Cardiac muscle cell (in vitro differentiated cells and primary cell): ENCODE results near the gene HSD11B2. TPM values are rescaled to one million over a fixed set of nuclear protein-coding genes. Genes with fewer than 3 reads are reported as not detected.

ENCODE experiments used
- DNase-seq, 2 donors: peaks; one replicate each; pipeline versions ENCODE4 v3.0.0 to v3.0.0-alpha.2; 2010 to 2017; ENCODE audit warnings: low read depth in 1 of 2, low spot score in 1 of 2
- H3K27ac ChIP-seq: fragments of 200-600 bp; sonication (generic); 2 replicates; pipeline ENCODE4 v1.5.1; 2016
- H3K27me3 ChIP-seq: fragments of 200-600 bp; sonication (generic); 2 replicates; pipeline ENCODE4 v1.6.0; 2016; ENCODE audit warnings: control low read depth
- H3K36me3 ChIP-seq: fragments of 200-600 bp; sonication (generic); 2 replicates; pipeline ENCODE4 v1.5.1; 2016; ENCODE audit warnings: control low read depth
- H3K4me1 ChIP-seq: fragments of 200-600 bp; sonication (generic); 2 replicates; pipeline ENCODE4 v1.8.1; 2017; ENCODE audit warnings: low read depth, mild to moderate bottlenecking, mixed run types
- H3K4me3 ChIP-seq: fragments of 200-600 bp; sonication (generic); 2 replicates; pipeline ENCODE4 v1.5.1; 2016; ENCODE audit warnings: mild to moderate bottlenecking
- H3K9me3 ChIP-seq: fragments of 200-600 bp; sonication (generic); 2 replicates; pipeline ENCODE4 v1.5.1; 2017; ENCODE audit warnings: low read depth, mild to moderate bottlenecking, control low read depth
- polyA plus RNA-seq: library from polyadenylated mRNA; unstranded; fragments of >200 nt; fragmentation: Nextera tagmentation; extraction: Ambion mirVana; gene quantifications from 2 replicates; pipeline ENCODE4 v1.2.1, GENCODE V29; 2016
- total RNA-seq: library from RNA; depleted of rRNA; stranded (reverse); fragments of >200 nt; gene quantifications from 2 replicates; pipeline ENCODE4 v1.2.3, GENCODE V29; 2016
- TF ChIP-seq, protein P1 (sequence below): IDR thresholded peaks from 2 replicates; pipeline ENCODE4 v1.5.1; 2012; ENCODE audit warnings: low read depth, mild to moderate bottlenecking, low read length

Gene HSD11B2
- total and polyA plus RNA-seq, 2 experiments from 2014 or later, result 0.36 to 0.84 TPM

DNA sequence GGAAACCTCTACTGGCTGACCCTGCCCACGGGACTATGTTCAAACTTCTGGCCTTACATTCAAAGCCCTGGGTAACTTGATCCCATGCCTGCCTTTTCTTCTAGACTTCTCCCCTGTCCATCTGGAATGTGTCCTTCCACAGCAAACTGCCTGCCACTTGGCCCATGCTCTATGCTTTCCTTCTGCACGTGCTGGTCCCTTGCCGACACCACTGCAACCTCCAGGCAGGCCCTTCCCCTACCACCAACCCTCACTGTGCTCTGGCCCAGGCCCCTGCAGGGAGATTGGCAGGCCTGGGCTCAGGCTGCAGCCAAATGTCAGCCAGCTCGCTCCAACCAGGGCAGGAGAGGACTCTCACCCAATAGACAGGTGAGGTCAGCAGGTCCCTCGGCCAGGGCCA, 11.0 kb downstream of the HSD11B2 start:
- no peaks in the 10 kb centered on the region for H3K9me3 ChIP-seq
- H3K27ac ChIP-seq, result no peak overlapping the region
- H3K36me3 ChIP-seq, result peaks cover 3% of the 10 kb centered on the region
- no peak overlapping the region for H3K4me3 ChIP-seq
- no peak for DNase-seq
- no peaks in the 10 kb centered on the region for H3K4me1 ChIP-seq
- TF ChIP-seq, protein P1, sequence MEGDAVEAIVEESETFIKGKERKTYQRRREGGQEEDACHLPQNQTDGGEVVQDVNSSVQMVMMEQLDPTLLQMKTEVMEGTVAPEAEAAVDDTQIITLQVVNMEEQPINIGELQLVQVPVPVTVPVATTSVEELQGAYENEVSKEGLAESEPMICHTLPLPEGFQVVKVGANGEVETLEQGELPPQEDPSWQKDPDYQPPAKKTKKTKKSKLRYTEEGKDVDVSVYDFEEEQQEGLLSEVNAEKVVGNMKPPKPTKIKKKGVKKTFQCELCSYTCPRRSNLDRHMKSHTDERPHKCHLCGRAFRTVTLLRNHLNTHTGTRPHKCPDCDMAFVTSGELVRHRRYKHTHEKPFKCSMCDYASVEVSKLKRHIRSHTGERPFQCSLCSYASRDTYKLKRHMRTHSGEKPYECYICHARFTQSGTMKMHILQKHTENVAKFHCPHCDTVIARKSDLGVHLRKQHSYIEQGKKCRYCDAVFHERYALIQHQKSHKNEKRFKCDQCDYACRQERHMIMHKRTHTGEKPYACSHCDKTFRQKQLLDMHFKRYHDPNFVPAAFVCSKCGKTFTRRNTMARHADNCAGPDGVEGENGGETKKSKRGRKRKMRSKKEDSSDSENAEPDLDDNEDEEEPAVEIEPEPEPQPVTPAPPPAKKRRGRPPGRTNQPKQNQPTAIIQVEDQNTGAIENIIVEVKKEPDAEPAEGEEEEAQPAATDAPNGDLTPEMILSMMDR, result no peak
- H3K27me3 ChIP-seq, result no peaks in the 10 kb centered on the region

DNA sequence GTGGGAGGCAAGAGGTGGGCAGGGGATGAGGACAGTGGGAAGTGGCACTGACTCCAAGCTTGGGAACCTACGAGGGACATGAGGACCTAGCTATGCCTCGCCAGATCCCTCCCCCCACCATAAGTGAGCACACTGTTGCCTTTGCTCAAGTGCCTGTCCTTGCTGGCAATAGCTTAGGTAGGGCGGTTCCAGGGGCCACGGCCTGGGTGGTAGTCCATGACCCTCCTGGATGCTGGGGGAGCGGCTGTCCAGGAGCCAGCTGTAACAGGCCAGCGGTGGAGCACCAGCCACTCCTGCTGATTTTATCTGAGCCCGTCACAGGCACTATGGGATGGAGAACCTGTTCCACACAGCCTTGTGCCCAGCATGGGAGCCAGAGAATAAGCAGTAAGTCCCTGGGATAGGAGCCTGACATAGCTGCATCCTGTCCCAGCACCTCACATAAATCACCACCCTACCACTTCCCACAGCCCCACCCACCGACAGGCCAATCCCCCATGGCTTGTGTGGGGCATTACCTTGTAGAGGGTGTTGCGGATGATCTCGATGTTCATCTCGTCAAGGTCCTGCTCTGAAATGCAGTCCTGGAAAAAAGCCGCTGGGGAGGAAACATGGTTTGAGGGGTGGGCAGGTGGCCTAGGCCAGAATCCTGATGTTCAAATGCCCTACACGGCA, 11.8 kb downstream of the HSD11B2 start:
- DNase-seq, result no peak
- no peak overlapping the region for H3K27ac ChIP-seq
- no peak overlapping the region for H3K4me3 ChIP-seq
- H3K36me3 ChIP-seq, result peaks cover 3% of the 10 kb centered on the region
- no peaks in the 10 kb centered on the region for H3K9me3 ChIP-seq
- no peaks in the 10 kb centered on the region for H3K4me1 ChIP-seq
- TF ChIP-seq, protein P1, result no peak
- no peaks in the 10 kb centered on the region for H3K27me3 ChIP-seq

DNA sequence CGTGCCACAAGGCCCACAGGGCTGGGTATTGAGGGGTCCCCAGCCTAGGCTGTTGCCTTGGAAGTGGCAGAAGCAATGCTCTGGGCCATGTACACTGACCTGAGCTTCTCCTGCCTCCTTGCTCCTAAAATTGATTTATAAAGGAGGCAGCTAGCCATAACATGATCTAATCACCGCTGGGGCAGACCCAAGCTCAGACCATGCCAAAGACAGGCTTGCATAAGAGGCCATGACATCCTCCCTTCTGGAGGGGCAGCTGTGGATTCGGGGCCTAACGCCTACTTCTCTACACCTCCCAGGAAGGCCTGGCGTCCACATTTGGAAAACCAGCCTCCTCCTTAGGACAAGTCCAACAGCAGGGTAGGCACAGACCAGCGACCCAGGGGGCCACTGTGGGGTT, 12.3 kb downstream of the HSD11B2 start:
- TF ChIP-seq, protein P1, result no peak
- DNase-seq, result no peak
- no peaks in the 10 kb centered on the region for H3K27me3 ChIP-seq
- H3K4me3 ChIP-seq, result no peak overlapping the region
- peaks cover 3% of the 10 kb centered on the region for H3K36me3 ChIP-seq
- no peak overlapping the region for H3K27ac ChIP-seq
- no peaks in the 10 kb centered on the region for H3K9me3 ChIP-seq
- H3K4me1 ChIP-seq, result no peaks in the 10 kb centered on the region

DNA sequence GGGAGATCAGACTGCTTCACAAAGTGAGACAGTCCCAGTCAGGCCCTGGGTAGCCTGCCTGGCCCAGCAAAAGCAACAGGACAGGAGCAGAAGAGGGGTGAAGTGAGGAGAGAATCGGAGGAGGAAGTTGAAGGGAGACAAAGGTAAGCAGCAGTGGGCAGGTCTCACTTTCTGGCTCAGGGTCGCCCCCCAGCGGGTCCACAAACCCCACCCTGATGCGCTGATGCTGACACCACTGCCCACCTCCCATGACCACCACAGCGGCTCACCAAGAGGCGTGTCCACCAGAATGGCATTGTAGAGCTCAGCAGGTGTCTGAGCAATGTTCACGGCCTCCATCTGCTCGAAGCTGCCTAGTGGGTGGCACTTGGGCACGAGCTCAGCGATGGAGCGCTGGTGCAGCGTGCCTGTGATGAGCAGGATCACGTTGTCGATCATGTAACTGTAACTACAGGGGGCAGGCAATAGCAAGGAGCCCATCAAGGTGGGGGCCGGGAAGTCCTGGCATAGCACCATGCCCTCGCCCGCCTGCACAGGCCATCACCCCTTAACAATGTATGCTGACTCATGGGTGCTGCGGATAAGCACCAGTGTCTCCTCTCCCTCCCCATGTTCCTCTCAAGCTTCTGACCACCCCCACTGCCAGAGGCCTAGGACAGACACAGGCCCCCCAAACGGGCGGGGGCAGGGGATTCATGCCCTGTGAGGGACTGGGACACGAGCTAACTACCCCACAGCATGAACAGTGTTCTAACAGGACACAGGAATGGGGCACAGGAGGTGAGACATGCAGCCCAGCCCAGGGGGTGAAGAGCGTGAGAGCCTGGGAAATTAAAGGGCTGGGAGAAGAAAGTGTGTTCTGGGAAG, 13.6 kb downstream of the HSD11B2 start:
- Histone ChIP-seq H3K9me3 (no peaks in the 10 kb centered on the region), H3K4me3 (no peak overlapping the region), H3K27me3 (no peaks in the 10 kb centered on the region), H3K36me3 (no peaks in the 10 kb centered on the region), H3K4me1 (peaks cover 10% of the 10 kb centered on the region), H3K27ac (no peak overlapping the region)
- TF ChIP-seq, protein P1, result no peak
- DNase-seq, result no peak

DNA sequence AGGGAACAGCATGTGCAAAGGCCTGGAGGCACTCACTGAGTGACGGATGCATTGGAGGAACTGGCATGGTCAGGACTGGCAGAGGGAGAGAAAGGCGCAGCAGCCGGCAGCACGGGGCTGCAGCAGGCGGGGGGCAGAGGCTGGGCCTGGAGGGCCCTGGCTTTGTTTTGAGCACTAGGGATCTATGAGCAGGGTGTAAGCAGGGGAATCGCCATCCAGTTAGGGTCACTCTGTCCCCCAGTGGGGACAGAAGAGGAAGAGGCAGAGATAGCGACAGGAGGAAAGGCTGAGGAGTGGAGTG, 14.2 kb downstream of the HSD11B2 start:
- Histone ChIP-seq H3K4me1 (peaks cover 16% of the 10 kb centered on the region), H3K27ac (no peak overlapping the region)

More for the DNA sequence above, 14.2 kb downstream of the HSD11B2 start:
- Histone ChIP-seq H3K36me3 (no peaks in the 10 kb centered on the region), H3K4me3 (no peak overlapping the region), H3K9me3 (no peaks in the 10 kb centered on the region), H3K27me3 (no peaks in the 10 kb centered on the region)
- no peak for DNase-seq
- TF ChIP-seq, protein P1, result no peak
